Neural progenitor cell (in vitro differentiated cells): Measurements from ENCODE around the gene SLC25A13. TPM values are rescaled to one million over a fixed set of nuclear protein-coding genes. Genes with fewer than 3 reads are reported as not detected.

Experiments
- DNase-seq: peaks from one replicate; pipeline ENCODE4 v3.0.0-alpha.2; 2016; ENCODE audit warnings: low spot score
- H2AFZ ChIP-seq: fragments of 200-600 bp; sonication (generic); replicated peaks from 2 replicates; pipeline ENCODE4 v1.6.1; 2016; ENCODE audit warnings: antibody characterized with exemption
- H3F3A ChIP-seq: fragments of 200-600 bp; sonication (generic); 2 replicates; pipeline ENCODE4 v1.6.1; 2016; ENCODE audit warnings: antibody characterized with exemption, low read depth
- H3K27ac ChIP-seq: fragments of 200-600 bp; sonication (generic); 2 replicates; pipeline ENCODE4 v1.5.1; 2016; ENCODE audit warnings: mild to moderate bottlenecking
- H3K27me3 ChIP-seq: fragments of 200-600 bp; sonication (generic); 2 replicates; pipeline ENCODE4 v1.6.1; 2016; ENCODE audit warnings: mild to moderate bottlenecking, moderate library complexity
- H3K36me3 ChIP-seq: fragments of 200-600 bp; sonication (generic); 2 replicates; pipeline ENCODE4 v1.5.1; 2016
- H3K4me1 ChIP-seq: fragments of 200-600 bp; sonication (generic); 2 replicates; pipeline ENCODE4 v1.6.1; 2016; ENCODE audit warnings: mixed run types
- H3K4me2 ChIP-seq: fragments of 200-600 bp; sonication (generic); 2 replicates; pipeline ENCODE4 v1.6.1; 2016
- H3K4me3 ChIP-seq: fragments of 200-600 bp; sonication (generic); 2 replicates; pipeline ENCODE4 v1.5.1; 2016
- H3K79me2 ChIP-seq: fragments of 200-600 bp; sonication (generic); 2 replicates; pipeline ENCODE4 v1.6.1; 2016; ENCODE audit warnings: low read depth
- H3K9ac ChIP-seq: fragments of 200-600 bp; sonication (generic); 2 replicates; pipeline ENCODE4 v1.6.1; 2016
- H3K9me3 ChIP-seq: fragments of 200-600 bp; sonication (generic); 2 replicates; pipeline ENCODE4 v1.5.1; 2016; ENCODE audit warnings: low read depth
- H4K20me1 ChIP-seq: fragments of 200-600 bp; sonication (generic); 2 replicates; pipeline ENCODE4 v1.6.1; 2016; ENCODE audit warnings: low read depth
- H3K27ac Mint-ChIP-seq: 3 replicates; pipeline ENCODE4 v1.8.0; 2021; ENCODE audit warnings: mixed read lengths
- H3K27me3 Mint-ChIP-seq: 2 replicates; pipeline ENCODE4 v1.8.0; 2022; ENCODE audit warnings: low read depth, mild to moderate bottlenecking, inconsistent platforms, moderate library complexity, mixed read lengths; ENCODE audit not compliant: insufficient read depth
- H3K36me3 Mint-ChIP-seq: 3 replicates; pipeline ENCODE4 v1.8.0; 2021; ENCODE audit warnings: mixed read lengths
- H3K4me1 Mint-ChIP-seq: 3 replicates; pipeline ENCODE4 v1.8.0; 2021; ENCODE audit warnings: mixed read lengths
- H3K4me3 Mint-ChIP-seq: 3 replicates; pipeline ENCODE4 v1.8.0; 2021; ENCODE audit warnings: mild to moderate bottlenecking, moderate library complexity, mixed read lengths
- H3K9me3 Mint-ChIP-seq: 3 replicates; pipeline ENCODE4 v1.8.0; 2020; ENCODE audit warnings: mixed read lengths
- EZH2 ChIP-seq: fragments of 200-600 bp; sonication (generic); IDR thresholded peaks from 2 replicates; pipeline ENCODE4 v1.6.1; 2017; ENCODE audit warnings: antibody characterized with exemption, mild to moderate bottlenecking, moderate library complexity
- EZH2phosphoT487 ChIP-seq: fragments of 200-600 bp; sonication (generic); IDR thresholded peaks from 2 replicates; pipeline ENCODE4 v1.6.1; 2017; ENCODE audit warnings: antibody characterized with exemption
- total RNA-seq: library from RNA; depleted of rRNA; stranded (reverse); fragments of >200 nt; gene quantifications from 2 replicates; pipeline ENCODE4 v1.2.3, GENCODE V29; 2015; ENCODE audit warnings: low replicate concordance
- TF ChIP-seq, protein P1 (sequence below): fragments of 200-600 bp; sonication (generic); IDR thresholded peaks from 2 replicates; pipeline ENCODE4 v1.5.1; 2017; ENCODE audit warnings: antibody characterized with exemption, mild to moderate bottlenecking

The SLC25A13 gene
- total RNA-seq, 1 donor from 2014 or later: 83.3 TPM

DNA sequence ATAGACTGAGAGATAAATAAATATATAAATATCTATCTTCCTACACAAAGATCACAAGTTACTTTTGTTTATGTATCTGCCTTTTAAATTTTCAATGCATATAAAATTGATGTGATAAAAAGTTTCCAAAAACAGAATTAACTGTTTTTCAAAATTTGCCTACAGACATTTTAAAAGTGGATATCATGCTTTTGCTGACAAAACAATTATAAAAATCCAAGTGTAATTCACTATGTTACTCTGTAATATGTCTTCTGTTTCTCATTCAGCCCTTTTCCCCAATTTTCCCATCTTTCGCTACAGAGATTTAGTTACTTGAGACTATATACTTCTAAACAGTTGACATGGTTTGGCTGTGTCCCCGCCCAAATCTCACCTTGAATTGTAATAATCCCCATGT is 37.7 kb downstream of the SLC25A13 start:
- no peak overlapping the region for H3K4me3 Mint-ChIP-seq
- peaks cover 6% of the 10 kb centered on the region for H3K9me3 ChIP-seq
- H3K4me1 Mint-ChIP-seq: no peaks in the 10 kb centered on the region
- H3K27me3 Mint-ChIP-seq: peaks cover 3% of the 10 kb centered on the region
- H2AFZ ChIP-seq: no peak overlapping the region
- no peak overlapping the region for H3K9ac ChIP-seq
- H3K36me3 ChIP-seq: no peaks in the 10 kb centered on the region
- H3F3A ChIP-seq: no peaks in the 10 kb centered on the region
- no peak overlapping the region for H3K27ac ChIP-seq
- no peak for TF ChIP-seq EZH2phosphoT487
- TF ChIP-seq, protein P1, sequence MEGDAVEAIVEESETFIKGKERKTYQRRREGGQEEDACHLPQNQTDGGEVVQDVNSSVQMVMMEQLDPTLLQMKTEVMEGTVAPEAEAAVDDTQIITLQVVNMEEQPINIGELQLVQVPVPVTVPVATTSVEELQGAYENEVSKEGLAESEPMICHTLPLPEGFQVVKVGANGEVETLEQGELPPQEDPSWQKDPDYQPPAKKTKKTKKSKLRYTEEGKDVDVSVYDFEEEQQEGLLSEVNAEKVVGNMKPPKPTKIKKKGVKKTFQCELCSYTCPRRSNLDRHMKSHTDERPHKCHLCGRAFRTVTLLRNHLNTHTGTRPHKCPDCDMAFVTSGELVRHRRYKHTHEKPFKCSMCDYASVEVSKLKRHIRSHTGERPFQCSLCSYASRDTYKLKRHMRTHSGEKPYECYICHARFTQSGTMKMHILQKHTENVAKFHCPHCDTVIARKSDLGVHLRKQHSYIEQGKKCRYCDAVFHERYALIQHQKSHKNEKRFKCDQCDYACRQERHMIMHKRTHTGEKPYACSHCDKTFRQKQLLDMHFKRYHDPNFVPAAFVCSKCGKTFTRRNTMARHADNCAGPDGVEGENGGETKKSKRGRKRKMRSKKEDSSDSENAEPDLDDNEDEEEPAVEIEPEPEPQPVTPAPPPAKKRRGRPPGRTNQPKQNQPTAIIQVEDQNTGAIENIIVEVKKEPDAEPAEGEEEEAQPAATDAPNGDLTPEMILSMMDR: no peak
- no peak for TF ChIP-seq EZH2
- H3K27me3 ChIP-seq: no peaks in the 10 kb centered on the region
- H4K20me1 ChIP-seq: no peaks in the 10 kb centered on the region
- H3K4me1 ChIP-seq: no peaks in the 10 kb centered on the region
- peaks cover 27% of the 10 kb centered on the region for H3K36me3 Mint-ChIP-seq
- H3K4me3 ChIP-seq: no peak overlapping the region
- H3K4me2 ChIP-seq: no peak overlapping the region
- H3K9me3 Mint-ChIP-seq: peaks cover 10% of the 10 kb centered on the region
- H3K79me2 ChIP-seq: peaks cover 86% of the 10 kb centered on the region
- H3K27ac Mint-ChIP-seq: no peak overlapping the region
- DNase-seq: no peak

DNA sequence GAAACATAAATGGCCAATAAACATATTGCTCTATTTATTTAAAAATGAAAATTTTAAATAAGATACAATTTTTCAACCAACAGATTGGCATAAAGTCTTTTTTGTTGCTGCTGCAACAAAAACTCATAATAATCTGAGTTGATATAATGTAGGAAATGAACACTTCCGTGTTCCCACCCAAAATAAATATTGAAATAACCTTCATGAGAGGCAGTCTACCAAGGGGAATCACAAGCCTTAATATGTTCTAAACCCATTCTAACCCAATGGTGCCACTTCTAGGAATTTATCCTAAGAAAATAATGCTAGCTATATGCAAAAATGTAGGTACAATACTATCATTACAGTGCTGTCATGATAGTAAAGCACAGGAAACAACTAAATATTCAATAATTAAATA is 39.1 kb downstream of the SLC25A13 start:
- no peaks in the 10 kb centered on the region for H4K20me1 ChIP-seq
- H3K79me2 ChIP-seq: peaks cover 74% of the 10 kb centered on the region
- H3K4me3 ChIP-seq: no peak overlapping the region
- no peaks in the 10 kb centered on the region for H3K27me3 ChIP-seq
- Mint-ChIP-seq H3K27ac (no peak overlapping the region), H3K4me3 (no peak overlapping the region), H3K4me1 (no peaks in the 10 kb centered on the region), H3K36me3 (peaks cover 24% of the 10 kb centered on the region), H3K27me3 (peaks cover 3% of the 10 kb centered on the region), H3K9me3 (peaks cover 7% of the 10 kb centered on the region)
- H3K27ac ChIP-seq: no peak overlapping the region
- no peak overlapping the region for H3K4me2 ChIP-seq
- no peaks in the 10 kb centered on the region for H3F3A ChIP-seq
- H3K4me1 ChIP-seq: no peaks in the 10 kb centered on the region
- no peak for TF ChIP-seq EZH2
- TF ChIP-seq, protein P1: no peak
- no peak overlapping the region for H2AFZ ChIP-seq
- no peaks in the 10 kb centered on the region for H3K9me3 ChIP-seq
- H3K36me3 ChIP-seq: no peaks in the 10 kb centered on the region
- no peak overlapping the region for H3K9ac ChIP-seq
- no peak for DNase-seq

GRCh38 chr7:96277921-96278320 is 44.0 kb downstream of the SLC25A13 start:
- Mint-ChIP-seq H3K4me3 (no peak overlapping the region), H3K36me3 (peaks cover 27% of the 10 kb centered on the region), H3K9me3 (peaks cover 9% of the 10 kb centered on the region), H3K4me1 (no peaks in the 10 kb centered on the region), H3K27me3 (no peaks in the 10 kb centered on the region), H3K27ac (no peak overlapping the region)
- no peak for DNase-seq
- no peaks in the 10 kb centered on the region for H3K27me3 ChIP-seq
- no peaks in the 10 kb centered on the region for H3K9me3 ChIP-seq
- H2AFZ ChIP-seq: no peak overlapping the region
- no peak overlapping the region for H3K9ac ChIP-seq
- H3K4me1 ChIP-seq: no peaks in the 10 kb centered on the region
- TF ChIP-seq, protein P1: no peak
- TF ChIP-seq EZH2 (no peak), EZH2phosphoT487 (no peak)
- H3K27ac ChIP-seq: no peak overlapping the region
- peaks cover 4% of the 10 kb centered on the region for H3K36me3 ChIP-seq
- no peak overlapping the region for H3K4me2 ChIP-seq
- peaks cover 33% of the 10 kb centered on the region for H3K79me2 ChIP-seq
- H3K4me3 ChIP-seq: no peak overlapping the region
- no peaks in the 10 kb centered on the region for H4K20me1 ChIP-seq
- no peaks in the 10 kb centered on the region for H3F3A ChIP-seq

DNA sequence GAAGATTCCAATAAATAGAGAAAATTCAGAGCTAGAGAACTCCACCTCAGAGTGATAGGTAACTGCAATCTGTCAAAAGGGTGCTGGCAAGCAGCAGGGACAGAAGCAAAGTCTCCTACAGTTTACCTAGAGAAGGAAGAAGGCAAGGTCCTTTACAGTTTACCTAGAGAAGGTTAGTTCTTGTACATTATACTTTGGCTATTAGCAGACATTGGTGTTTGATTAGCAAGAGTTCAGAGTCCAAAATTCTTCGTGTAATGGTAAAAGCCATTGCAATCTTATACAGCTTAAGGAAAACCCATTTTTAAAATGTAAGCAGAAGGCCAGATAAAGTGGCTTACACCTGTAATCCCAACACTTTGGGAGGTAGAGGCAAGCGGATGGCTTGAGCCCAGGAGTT is 45.9 kb downstream of the SLC25A13 start:
- H3K27me3 Mint-ChIP-seq: no peaks in the 10 kb centered on the region
- Histone ChIP-seq H2AFZ (no peak overlapping the region), H4K20me1 (no peaks in the 10 kb centered on the region), H3K79me2 (peaks cover 18% of the 10 kb centered on the region), H3K4me2 (no peak overlapping the region), H3K9ac (no peak overlapping the region), H3K36me3 (peaks cover 4% of the 10 kb centered on the region), H3F3A (no peaks in the 10 kb centered on the region), H3K27ac (no peak overlapping the region), H3K4me1 (no peaks in the 10 kb centered on the region), H3K9me3 (no peaks in the 10 kb centered on the region), H3K4me3 (no peak overlapping the region), H3K27me3 (no peaks in the 10 kb centered on the region)
- H3K4me3 Mint-ChIP-seq: no peak overlapping the region
- H3K27ac Mint-ChIP-seq: no peak overlapping the region
- peaks cover 9% of the 10 kb centered on the region for H3K9me3 Mint-ChIP-seq
- no peaks in the 10 kb centered on the region for H3K4me1 Mint-ChIP-seq
- no peak for DNase-seq
- TF ChIP-seq EZH2phosphoT487 (no peak), EZH2 (no peak)
- TF ChIP-seq, protein P1: no peak
- H3K36me3 Mint-ChIP-seq: peaks cover 29% of the 10 kb centered on the region
